ENCODE results near the gene CHCHD3.

GRCh38 chr7:132758986-132759385, 322.9 kb downstream of the CHCHD3 start:
- no peak for TF ChIP-seq CTCF (IDR thresholded peaks at IDR 0.05)
- TF ChIP-seq POLR2A (IDR thresholded peaks at IDR 0.05) = no peak
- TF ChIP-seq POLR2AphosphoS5 (IDR thresholded peaks at IDR 0.05) = no peak

Measured in breast epithelium (tissue), 3 donors.